ENCODE data around the gene CDC42EP5.

- TF ChIP-seq CTCF (IDR thresholded peaks at IDR 0.05): no peak
- no peak for TF ChIP-seq POLR2A (IDR thresholded peaks at IDR 0.05)
Measured at GRCh38 chr19:54416695-54417491, 56.2 kb downstream of the CDC42EP5 start.

Measured in vagina (tissue), 2 donors.